ENCODE measurements around the gene HDAC5.
"Not testable (repeated sequence)": the region's sequence is repeated elsewhere in the genome, so short reads cannot be mapped to it uniquely, and the experiment has no call there.

DNA sequence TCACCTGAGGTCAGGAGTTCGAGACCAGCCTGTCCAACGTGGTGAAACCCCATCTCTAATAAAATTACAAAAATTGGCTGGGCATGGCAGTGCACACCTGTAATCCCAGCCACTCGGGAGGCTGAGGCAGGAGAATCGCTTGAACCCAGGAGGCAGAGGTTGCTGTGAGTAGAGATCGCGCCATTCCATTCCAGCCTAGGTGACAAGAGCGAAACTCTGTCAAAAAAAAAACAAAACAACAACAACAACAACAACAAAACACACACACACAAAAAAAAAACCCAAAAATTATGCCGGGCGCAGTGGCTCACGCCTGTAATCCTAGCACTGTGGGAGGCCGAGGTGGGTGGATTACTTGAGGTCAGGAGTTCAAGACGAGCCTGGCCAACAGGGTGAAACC lies 7.9 kb upstream of the HDAC5 start:
- TF ChIP-seq CHD2 (IDR thresholded peaks at IDR 0.05; ENCODE audit: low read length); POLR2A (IDR thresholded peaks at IDR 0.05; ENCODE audit: control extremely low read depth in 1 of 2, low read depth in 2 of 2, low read length in 2 of 2); BCL11A (IDR thresholded peaks at IDR 0.05; ENCODE audit: low read depth in 2 of 2, low read length in 2 of 2); CTCF (IDR thresholded peaks at IDR 0.05; ENCODE audit: control extremely low read depth in 1 of 3, insufficient read depth in 1 of 3, low read depth in 1 of 3, low read length in 3 of 3); MAFK (IDR thresholded peaks at IDR 0.05; ENCODE audit: low read depth, low read length); RFX5 (IDR thresholded peaks at IDR 0.05; ENCODE audit: borderline replicate concordance, low read depth, low read length); SP1 (IDR thresholded peaks at IDR 0.05; ENCODE audit: low read depth, low read length); RNF2 (IDR thresholded peaks at IDR 0.05; ENCODE audit: borderline replicate concordance, low read depth, low read length, missing control alignments, poor library complexity, severe bottlenecking); TEAD4 (IDR thresholded peaks at IDR 0.05; ENCODE audit: low read depth, low read length): not testable (repeated sequence)
- TF ChIP-seq, protein P1, sequence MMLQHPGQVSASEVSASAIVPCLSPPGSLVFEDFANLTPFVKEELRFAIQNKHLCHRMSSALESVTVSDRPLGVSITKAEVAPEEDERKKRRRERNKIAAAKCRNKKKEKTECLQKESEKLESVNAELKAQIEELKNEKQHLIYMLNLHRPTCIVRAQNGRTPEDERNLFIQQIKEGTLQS (IDR thresholded peaks at IDR 0.05; ENCODE audit: insufficient read depth, low read depth, low read length), result not testable (repeated sequence)

Data from H1 (cell line).